HuH-7.5 (cell line): ENCODE results near the gene IMMP2L.
"Not testable (repeated sequence)": the region's sequence is repeated elsewhere in the genome, so short reads cannot be mapped to it uniquely, and the experiment has no call there.

Source experiments
- DNase-seq: peaks from one replicate; pipeline ENCODE4 v3.0.0; 2011; ENCODE audit warnings: low spot score

The IMMP2L gene

DNA sequence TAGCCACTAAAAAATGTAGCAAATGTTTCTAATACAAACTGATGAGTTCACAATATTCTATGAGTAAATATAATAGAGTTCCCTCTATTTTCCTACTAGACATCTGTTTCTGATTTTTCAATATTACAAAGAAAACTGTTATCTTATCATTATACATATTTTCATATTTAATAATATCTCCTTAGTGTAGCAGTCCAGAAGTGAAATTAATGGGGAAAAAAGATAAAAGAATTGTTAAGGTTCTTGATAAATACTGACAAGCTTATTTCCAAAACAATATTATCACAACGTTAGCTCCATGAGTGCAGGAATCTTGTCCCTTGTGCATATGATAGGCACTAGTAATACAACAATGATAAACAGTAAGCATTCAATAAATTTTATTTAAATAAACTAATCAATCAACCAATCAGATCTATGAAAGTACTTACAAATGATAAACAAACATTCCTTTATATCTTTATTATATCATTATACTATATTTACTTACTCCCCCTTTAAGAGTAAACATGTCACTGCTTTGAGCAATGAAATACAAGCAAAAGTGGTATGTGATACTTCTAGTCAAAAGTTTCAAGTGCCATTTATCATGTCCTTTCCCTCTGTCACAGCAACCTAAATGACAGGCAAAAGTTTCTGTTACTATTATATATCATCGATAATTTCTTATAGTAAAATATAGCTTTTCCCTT lies 103.1 kb downstream of the IMMP2L start:
- no peak for DNase-seq

DNA sequence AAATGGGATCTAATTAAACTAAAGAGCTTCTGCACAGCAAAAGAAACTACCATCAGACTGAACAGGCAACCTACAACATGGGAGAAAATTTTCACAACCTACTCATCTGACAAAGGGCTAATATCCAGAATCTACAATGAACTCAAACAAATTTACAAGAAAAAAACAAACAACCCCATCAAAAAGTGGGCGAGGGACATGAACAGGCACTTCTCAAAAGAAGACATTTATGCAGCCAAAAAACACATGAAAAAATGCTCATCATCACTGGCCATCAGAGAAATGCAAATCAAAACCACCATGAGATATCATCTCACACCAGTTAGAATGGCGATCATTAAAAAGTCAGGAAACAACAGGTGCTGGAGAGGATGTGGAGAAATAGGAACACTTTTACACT lies 111.6 kb downstream of the IMMP2L start:
- DNase-seq, result not testable (repeated sequence)

DNA sequence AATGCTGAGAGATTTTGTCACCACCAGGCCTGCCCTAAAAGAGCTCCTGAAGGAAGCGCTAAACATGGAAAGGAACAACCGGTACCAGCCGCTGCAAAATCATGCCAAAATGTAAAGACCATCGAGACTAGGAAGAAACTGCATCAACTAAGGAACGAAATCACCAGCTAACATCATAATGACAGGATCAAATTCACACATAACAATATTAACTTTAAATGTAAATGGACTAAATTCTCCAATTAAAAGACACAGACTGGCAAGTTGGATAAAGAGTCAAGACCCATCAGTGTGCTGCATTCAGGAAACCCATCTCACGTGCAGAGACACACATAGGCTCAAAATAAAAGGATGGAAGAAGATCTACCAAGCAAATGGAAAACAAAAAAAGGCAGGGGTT lies 114.8 kb downstream of the IMMP2L start:
- not testable (repeated sequence) for DNase-seq

DNA sequence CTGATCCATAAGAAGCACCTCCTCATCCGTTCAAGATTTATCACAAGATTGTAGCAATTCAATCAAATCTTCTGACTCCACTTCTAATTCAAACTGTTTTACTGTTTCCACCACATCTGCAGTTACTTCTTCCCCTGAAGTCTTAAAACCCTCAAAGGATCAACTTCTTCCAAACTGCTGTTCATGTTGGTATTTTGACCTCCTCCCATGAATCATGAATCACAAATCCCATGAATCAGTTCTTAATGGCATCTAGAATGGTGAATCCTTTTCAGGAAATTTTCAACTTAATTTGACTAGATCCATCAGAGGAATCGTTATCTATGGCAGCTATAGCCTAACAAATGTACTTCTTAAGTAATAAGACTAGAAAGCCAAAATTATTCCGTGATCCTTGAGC lies 122.3 kb downstream of the IMMP2L start:
- DNase-seq, result no peak

DNA sequence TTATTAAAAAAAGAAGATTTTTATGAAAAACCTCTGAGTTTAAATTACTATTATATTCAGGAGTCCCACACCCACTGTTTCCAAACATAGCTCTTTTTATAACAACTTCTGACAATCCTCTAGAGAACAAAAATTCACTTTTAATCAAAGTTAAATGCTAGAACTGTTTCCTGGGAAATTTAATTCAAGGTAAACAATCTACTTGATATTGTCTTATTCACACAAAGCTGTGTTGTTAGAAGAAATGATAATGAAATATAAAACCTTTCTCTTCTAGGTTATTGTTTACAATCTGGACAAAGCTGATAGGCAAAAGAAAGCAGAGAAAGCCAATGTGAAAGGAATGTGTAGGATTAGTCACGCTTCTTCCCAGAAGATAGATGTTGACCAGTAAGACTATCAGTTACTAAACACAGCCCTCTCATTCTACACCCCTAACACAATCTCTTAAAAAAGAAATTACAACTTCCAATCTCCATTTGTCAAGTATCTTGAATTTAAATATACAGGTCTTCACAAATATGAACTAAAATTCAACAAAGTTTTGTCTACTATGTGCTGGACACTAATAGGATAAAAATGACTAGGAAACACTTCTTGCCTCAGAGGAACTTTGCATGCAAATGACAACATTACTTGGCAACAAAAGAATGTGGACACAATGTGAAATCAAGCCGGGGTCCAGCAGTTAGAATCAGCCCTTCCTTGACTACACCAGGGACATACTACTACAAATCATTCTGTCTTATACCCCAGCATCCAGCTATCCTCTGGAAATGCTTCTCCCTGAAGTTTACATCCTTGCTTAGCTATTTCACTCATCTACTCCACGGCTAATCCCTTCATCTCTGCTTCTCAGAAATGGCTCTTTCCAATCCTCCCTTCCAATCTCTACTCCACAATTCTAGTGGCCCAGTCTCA lies 123.7 kb downstream of the IMMP2L start:
- no peak for DNase-seq

DNA sequence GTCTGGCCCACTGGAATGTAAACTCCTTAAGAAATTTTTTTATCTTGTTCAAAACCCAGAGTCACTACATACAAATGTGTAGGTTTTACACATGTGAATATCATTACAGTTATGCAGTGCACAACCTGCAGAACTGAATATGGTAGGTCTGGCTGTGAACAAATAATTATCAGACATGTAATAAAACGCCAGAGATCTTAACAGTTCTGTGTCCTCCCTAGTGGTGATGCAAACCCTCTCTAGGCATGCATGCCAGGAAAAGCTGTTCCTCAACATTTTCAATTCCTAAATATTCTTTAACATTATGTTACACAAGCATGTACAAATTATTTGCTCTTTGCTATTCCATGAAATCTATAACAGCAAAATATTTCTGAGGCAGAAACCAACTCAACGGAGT lies 124.6 kb downstream of the IMMP2L start:
- DNase-seq, result no peak

DNA sequence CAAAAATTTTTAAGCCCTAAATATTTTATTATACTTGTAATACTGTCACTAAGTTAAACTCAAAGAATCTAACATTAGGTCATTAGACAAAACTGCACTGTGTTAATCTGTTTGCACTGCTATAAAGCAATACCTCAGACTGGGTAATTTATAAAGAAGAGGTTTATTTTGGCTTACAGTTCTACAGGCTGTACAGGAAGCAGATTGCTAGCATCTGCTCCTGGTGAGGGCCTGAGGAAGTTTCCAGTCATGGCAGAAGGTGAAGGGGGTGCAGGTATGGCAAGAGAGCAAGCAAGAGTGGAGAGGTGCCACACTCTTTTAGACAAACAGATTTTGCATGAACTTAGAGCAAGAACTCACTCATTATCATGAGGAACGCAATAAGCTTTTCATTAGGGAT lies 125.7 kb downstream of the IMMP2L start:
- no peak for DNase-seq

DNA sequence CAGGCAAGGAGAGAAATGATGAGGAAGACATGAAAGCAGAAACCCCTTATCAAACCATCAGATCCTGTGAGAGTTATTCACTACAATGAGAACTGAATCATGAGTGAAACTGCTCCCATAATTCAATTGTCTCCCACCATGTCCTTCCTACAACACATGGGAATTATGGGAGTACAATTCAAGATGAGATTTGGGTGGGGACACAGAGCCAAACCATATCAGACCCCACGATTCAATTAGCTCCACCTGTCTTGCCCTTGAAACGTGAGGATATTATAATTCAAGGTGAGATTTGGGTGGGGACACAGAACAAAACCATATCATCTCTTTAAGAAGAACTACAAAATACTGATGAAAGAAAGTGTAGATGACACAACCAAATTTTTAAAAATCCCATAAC lies 128.9 kb downstream of the IMMP2L start:
- no peak for DNase-seq

DNA sequence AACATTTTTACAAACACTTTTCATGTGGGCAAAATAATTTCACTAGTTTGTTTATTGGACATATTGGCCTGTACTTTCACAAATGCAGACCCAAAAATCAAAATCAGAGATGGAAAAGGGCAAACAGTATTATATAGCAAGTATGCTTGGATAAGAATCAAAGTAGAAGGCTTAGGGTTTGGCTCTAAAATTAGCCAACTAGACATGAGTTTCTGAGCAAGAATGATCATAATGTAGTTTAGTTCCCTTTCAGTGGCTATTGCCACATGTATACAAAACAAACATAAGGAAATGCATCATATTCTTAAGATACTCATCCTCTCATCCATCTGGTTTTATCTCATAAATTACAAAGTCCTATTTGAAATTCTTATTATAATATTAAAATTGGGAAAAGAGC lies 132.5 kb downstream of the IMMP2L start:
- no peak for DNase-seq

DNA sequence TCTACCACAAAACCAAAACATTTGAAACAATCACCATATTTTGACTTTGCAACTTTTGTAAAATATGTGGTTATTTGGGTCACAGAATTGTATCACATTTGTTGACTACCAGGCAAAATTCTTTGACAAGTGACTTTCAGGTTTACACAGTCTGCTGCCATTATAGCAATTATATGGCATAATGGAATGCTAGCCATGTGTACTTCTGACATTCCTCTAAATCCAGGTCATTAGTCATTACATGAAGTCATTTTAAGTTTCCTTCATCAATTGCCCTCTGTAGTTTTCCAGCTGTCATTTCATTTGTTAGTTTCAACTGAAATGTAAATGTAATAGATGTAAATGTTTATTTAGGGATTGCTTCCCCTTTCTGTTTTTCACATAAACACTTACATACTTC lies 137.5 kb downstream of the IMMP2L start:
- DNase-seq, result peak; percentile 18

DNA sequence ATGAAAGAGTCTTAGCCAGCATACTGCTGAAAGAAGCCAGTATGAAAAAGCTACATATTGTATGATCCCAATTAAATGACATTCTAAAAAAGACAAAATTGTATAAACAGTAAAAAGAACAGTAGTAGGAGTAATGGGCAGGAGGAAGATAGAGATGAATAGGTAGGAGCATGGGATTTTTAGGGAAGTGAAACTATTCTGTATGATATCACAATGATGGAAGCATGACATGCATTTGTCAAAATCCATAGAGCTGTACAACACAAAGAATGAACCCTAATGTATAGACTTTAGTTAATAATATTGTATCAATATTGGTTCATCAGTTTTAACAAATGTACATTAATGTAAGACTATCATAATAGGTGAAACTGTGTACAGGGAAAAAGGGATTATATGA lies 147.9 kb downstream of the IMMP2L start:
- no peak for DNase-seq

DNA sequence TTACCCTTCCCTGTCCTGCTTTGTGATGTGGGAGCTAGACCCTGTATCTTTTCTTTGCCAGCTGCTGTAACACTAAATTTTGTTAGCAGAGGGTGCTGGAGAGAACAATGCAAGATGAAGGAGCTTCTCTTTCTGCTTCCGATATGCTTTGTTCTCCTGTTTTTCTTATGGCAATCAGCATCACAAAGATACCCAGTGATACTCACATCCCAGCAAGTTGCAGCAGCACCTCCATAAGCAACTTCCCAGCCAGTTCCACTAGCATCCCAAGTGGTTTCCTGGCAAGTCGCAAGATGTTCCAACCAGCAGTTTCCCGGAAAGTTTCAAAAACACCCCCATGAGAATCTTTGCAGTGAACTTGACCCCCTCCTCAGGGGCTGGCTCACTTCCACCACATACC lies 148.6 kb downstream of the IMMP2L start:
- DNase-seq, result no peak

DNA sequence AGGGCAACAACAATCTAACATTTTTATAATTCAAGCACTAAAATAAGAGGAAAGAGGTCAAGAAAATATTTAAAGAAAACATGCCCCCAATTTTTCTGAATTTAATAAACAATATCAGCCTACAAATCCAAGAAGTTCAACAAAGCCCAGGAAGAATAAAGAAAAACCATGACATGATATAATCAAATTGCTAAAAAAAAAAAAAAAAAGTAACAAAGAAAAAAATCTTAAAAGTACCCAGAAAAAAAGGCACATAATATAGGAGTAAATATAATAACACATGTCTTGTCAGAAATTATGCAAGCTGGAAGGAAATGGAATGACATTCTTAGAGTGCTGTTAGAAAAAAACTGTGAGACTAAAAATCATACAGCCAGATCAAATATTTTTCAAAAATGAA lies 151.4 kb downstream of the IMMP2L start:
- no peak for DNase-seq

DNA sequence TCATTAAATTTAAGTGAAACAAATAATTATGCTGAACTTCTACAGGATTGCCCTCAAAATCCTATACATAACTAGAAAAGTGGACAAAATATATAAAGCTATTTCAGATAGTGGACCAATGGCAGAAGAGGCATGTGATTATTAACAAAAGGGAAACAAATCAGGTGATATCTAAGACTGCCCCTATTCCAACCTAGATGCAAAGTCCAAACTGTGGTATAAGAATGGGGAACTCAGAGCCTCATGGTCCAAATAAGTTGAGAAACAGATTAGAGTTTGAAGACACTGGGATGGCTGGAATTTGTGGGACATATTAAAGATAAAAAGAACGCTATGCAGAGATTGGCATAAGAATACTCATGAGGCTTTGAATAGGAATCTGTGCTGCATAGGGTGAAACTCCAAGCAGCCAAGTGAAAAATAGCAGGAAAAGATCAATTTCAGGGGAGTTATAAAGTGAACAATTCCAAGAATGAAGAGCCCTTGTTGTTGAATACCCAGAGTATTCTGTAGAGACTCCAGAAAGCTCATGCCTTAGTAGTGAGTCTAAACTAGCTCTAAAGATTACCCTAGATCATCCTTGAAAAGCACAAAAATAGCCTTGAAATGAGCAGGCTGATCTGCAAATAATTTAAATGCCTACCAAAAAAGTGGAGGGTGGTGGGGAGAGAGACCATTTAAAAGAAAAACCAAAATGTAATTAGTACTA lies 152.4 kb downstream of the IMMP2L start:
- no peak for DNase-seq

DNA sequence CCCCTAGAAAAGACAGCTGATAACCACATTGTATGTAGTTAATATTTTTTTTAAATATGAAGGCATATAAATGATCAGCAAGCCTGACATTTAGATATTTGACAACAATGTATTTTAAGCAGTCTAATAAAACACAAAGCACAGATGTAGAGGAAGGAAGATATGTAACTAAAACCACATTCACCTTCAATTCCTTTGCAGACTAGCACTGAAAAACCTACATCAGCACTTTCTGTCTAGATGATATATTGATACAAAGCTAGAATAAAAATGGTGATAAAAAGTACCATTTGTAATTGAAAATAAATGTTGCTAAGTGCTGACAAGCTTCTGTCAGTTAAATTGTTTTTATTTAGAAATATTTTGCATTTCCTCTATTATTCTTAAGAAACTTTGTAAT lies 153.6 kb downstream of the IMMP2L start:
- no peak for DNase-seq

DNA sequence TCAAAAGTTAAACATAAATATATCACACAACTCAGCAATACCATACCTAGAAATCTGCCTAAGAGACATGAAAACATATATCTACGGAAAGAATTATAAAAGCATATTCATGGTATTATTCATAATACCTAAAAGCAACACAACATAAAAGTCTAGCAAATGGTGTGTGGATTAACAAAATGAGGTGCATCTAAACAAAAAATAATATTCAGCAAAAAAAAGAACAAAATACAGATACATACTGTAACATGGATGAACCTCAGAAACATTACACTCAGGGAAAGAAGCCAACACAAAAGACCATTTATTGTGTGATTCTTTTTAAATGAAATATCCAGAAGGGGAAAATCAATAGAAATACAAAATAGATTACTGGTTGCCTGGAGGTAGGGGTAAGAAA lies 155.0 kb downstream of the IMMP2L start:
- DNase-seq, result no peak

DNA sequence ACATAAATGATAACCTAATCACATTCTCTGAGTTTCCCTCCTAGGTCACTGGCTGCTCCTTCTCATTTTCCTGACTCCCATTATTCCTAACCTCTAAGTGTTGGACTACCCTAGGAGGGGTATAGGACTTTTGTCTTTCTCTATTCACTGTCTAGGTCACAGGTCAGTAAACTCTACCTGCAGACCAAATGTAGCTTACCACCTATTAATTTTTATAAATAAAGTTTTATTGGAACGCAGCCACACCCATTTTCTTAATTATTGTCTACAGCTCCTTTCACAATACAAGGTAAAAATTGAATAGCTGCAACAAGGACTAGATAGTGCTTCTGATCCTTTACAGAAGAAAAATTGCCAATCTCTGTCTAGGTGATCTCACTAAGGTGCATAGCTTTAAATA lies 156.7 kb downstream of the IMMP2L start:
- DNase-seq, result no peak

DNA sequence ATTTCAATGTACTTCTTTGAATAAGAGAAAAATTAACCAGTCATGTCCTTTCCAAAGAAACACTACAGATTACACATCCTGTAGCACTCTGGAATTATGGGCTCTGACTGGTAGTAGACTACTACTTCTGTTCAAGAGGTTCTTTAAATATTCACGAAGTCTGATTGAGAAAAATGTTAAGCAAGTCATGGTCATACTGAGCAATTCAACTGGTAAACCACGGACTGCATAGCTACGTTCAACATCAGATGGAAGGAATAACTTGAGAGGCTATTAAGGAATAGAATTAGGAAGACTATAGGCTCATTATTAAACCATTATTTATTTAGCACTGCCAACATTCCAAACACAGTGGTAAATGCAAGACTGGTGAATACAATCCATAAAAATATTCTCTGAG lies 160.8 kb downstream of the IMMP2L start:
- DNase-seq, result no peak

DNA sequence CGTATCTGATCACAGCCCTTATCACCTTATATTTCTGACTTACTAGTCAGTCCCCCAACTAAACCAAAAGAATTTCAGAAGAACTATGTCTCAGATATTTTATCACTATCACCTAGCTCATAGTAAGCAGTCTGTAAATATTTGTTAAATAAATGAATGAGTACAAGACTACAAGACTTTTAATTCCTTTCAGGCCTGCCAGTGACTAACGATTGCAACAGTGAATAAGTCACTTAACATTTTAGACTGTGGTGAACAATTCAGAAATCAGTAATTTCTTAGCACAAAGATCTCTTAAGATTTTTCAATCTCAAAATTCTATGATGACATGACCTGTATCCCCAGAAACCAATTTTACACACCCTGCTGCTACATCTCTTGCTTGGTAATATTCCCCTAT lies 162.2 kb downstream of the IMMP2L start:
- DNase-seq, result no peak

DNA sequence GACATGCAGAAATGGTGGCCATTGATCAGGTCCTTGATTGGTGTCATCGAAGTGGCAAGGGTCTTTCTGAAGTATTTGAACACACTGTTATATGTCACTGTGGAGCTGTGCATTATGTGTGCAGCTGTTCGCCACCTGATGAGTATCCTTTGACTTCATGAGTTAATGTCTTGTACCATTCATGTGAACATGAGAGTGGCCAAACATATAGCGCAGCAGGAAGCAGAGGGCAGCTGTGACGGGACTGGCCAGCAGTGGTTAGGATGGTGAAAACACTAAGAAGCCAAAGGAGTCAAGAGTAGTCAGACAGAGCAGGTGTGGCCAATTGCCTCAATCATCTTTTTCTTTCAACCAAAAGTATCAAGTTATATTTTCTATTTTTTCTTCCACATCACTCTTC lies 167.4 kb downstream of the IMMP2L start:
- no peak for DNase-seq

DNA sequence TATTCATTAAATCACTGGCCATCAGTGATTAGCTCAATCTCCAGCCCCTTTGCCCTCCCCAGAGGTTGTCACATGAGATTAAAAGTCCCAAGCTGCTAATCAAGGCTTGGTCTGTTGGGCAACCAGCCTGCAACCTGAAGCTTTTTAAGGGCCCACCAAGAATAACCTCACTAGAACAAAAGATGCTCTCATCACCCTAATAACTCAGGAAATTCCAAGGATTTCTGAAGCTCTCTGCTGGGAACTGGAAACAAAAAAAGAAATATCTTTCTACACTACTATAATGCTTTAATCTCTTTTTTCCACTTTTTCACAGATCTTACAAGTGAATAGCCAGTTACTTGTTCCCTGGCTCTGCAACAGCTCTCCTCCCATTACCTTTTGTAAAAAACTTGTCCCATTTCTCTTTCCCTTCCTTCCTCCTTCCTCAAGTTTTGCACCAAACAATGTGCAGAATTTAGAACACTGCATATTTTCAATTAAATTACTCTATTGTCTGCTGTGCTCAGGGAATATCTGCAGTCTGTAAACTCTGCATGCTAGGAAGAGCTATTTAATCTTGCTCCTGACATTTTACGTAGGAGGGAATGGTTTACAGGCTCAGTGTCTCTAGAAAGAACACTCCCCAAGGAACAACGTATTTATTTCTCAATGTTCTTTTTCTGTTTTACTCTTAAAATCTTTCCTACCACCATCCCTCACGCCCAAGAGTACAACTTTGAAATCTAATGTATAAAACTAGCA lies 169.1 kb downstream of the IMMP2L start:
- DNase-seq, result no peak

DNA sequence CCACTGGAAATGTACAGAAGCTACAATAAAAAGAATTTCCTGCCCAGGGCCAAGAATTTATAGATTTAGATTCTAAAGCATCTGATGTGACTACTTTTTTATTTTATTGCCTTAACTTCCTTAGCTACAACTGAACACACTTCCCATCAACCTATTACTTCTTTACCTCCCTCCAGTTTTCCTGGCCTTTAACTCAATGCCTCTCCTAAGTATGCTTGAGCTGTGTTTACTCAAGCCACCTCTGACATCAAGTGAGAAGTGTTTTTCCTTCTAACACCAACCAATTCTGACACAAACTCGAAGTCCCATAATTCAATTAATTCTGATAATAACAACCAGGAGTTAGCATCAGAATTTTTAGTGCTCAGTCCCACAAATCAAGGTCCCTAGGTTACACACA lies 170.0 kb downstream of the IMMP2L start:
- DNase-seq, result no peak
